GM12878 (cell line): ENCODE results near the gene GSS. TPM values are rescaled to one million over a fixed set of nuclear protein-coding genes. Genes with fewer than 3 reads are reported as not detected.

Experiments used
- ATAC-seq: fragments of 200-7000 bp; cut with Tn5 transposase; 3 replicates; pipeline ENCODE4 v1.9.1; 2020; ENCODE audit warnings: mild to moderate bottlenecking, moderate library complexity
- BruUV-seq: library from RNA; stranded (reverse); fragments of 400-500 nt; replicated peaks from 2 replicates; lab custom pipeline; 2021; lab: Mats Ljungman, UMichigan
- CTCF ChIA-PET: fragments of 300-600 bp; sonication (Branson Sonifier 250); formaldehyde crosslinking; extraction: SDS; loops from one replicate; lab custom pipeline; 2021; ENCODE audit warnings: inconsistent platforms; lab: Yijun Ruan, JAX
- POLR2A ChIA-PET: fragments of 350-600 bp; formaldehyde crosslinking; extraction: SDS; loops from one replicate; lab custom pipeline; 2021; ENCODE audit warnings: inconsistent platforms; lab: Charles Lee
- RAD21 ChIA-PET: fragments of 300-600 bp; sonication (Branson Sonifier 250); formaldehyde crosslinking; loops from one replicate; lab custom pipeline; 2023; ENCODE audit warnings: antibody characterized with exemption; ENCODE audit not compliant: unreplicated experiment; lab: Charles Lee
- SMC1A ChIA-PET: fragments of 300-600 bp; sonication (Branson Sonifier 250); formaldehyde crosslinking; loops from one replicate; lab custom pipeline; 2023; ENCODE audit not compliant: unreplicated experiment, uncharacterized antibody; lab: Charles Lee
- DNase-seq: peaks from one replicate; pipeline ENCODE4 v3.0.0-alpha.2; 2011; ENCODE audit warnings: low read depth, low spot score
- FAIRE-seq: peaks from 3 replicates; lab custom pipeline; 2011; peaks lifted over from hg19 to GRCh38; lab: Jason Lieb, UNC
- H2AFZ ChIP-seq: 2 replicates; pipeline ENCODE4 v1.6.0; 2011; ENCODE audit warnings: low read depth, low read length, control low read depth; ENCODE audit not compliant: control insufficient read depth
- H3K27ac ChIP-seq: 2 replicates; pipeline ENCODE4 v1.5.1; 2011; ENCODE audit warnings: control low read depth; ENCODE audit not compliant: control insufficient read depth, insufficient read depth
- H3K27me3 ChIP-seq, 2 experiments: replicated peaks in 1 of 2; 2 replicates each; pipeline versions ENCODE4 v1.6.0 to v1.6.1; 2011; ENCODE audit warnings: low read length in 1 of 2; ENCODE audit not compliant: control insufficient read depth in 2 of 2, insufficient read depth in 2 of 2
- H3K36me3 ChIP-seq, 2 experiments: 2 replicates each; pipeline ENCODE4 v1.5.1; 2011; ENCODE audit warnings: low read length in 1 of 2; ENCODE audit not compliant: control insufficient read depth in 2 of 2, insufficient read depth in 2 of 2
- H3K4me1 ChIP-seq: 2 replicates; pipeline ENCODE4 v1.6.1; 2011; ENCODE audit warnings: mild to moderate bottlenecking, low read length, moderate library complexity, mixed read lengths; ENCODE audit not compliant: control insufficient read depth, insufficient read depth
- H3K4me2 ChIP-seq: 2 replicates; pipeline ENCODE4 v1.6.0; 2011; ENCODE audit warnings: control low read depth; ENCODE audit not compliant: control insufficient read depth, insufficient read depth
- H3K4me3 ChIP-seq: fragments of 200-600 bp; sonication (generic); 2 replicates; pipeline ENCODE4 v1.5.1; 2016
- H3K79me2 ChIP-seq: 2 replicates; pipeline ENCODE4 v1.6.0; 2011; ENCODE audit warnings: low read length; ENCODE audit not compliant: control insufficient read depth, insufficient read depth
- H3K9ac ChIP-seq: 2 replicates; pipeline ENCODE4 v1.8.0; 2011; ENCODE audit warnings: low read length, control low read depth, mixed read lengths; ENCODE audit not compliant: control insufficient read depth, insufficient read depth
- H3K9me3 ChIP-seq: replicated peaks from 3 replicates; pipeline ENCODE4 v1.5.1; 2011; ENCODE audit warnings: mild to moderate bottlenecking, low read length; ENCODE audit not compliant: control insufficient read depth, insufficient read depth
- H4K20me1 ChIP-seq: 2 replicates; pipeline ENCODE4 v1.6.0; 2011; ENCODE audit not compliant: control insufficient read depth, insufficient read depth
- ESRRA ChIP-seq: IDR thresholded peaks from 2 replicates; pipeline ENCODE4 v1.6.1; 2012; ENCODE audit warnings: mild to moderate bottlenecking, low read length, improper control_type of control experiment
- HCFC1 ChIP-seq: fragments of 150-350 bp; IDR thresholded peaks from 2 replicates; pipeline ENCODE4 v1.6.1; 2014; ENCODE audit warnings: low read length
- NBN ChIP-seq: fragments of 450-650 bp; IDR thresholded peaks from 2 replicates; pipeline ENCODE4 v1.6.1; 2016
- NKRF ChIP-seq: fragments of 450-650 bp; conservative IDR thresholded peaks from 2 replicates; pipeline ENCODE4 v1.6.1; 2017; ENCODE audit warnings: mild to moderate bottlenecking, moderate library complexity
- POLR2A ChIP-seq: IDR thresholded peaks from 2 replicates; pipeline ENCODE4 v1.6.1; 2011; ENCODE audit warnings: low read depth, mild to moderate bottlenecking, low read length
- ZBED1 ChIP-seq: IDR thresholded peaks from 2 replicates; pipeline ENCODE4 v1.6.1; 2016; ENCODE audit warnings: borderline replicate concordance
- ZZZ3 ChIP-seq: IDR thresholded peaks from 2 replicates; pipeline ENCODE4 v1.6.1; 2011; ENCODE audit warnings: low read depth; ENCODE audit not compliant: control insufficient read depth, insufficient read length
- whole genome bisulfite sequencing: methylation state at CpG from one replicate; pipeline ENCODE4 v1.1.6; 2016; ENCODE audit warnings: low lambda C conversion rate; ENCODE audit not compliant: insufficient replicate concordance, insufficient coverage; ENCODE audit errors: missing lambda C conversion rate; 5-methylcytosine and 5-hydroxymethylcytosine counted together
- in situ Hi-C: fragments of 300-500 bp; cut with MboI; formaldehyde crosslinking; loops from 9 replicates; pipeline ENCODE4 v1.14.3; 2018; ENCODE audit warnings: mixed read lengths
- intact Hi-C: fragments of 100-400 bp; cut with micrococcal nuclease; formaldehyde crosslinking; loops from one replicate; pipeline ENCODE4 v1.14.2; 2022; ENCODE audit not compliant: unreplicated experiment
- polyA plus RNA-seq, 11 experiments: library from polyadenylated mRNA; depleted of rRNA in 4 of 11; unstranded in 6 of 11; stranded (reverse) in 5 of 11; fragments of >200 nt; fragmentation: Nextera tagmentation in 4 of 11; fragmentation: Illumina TruSeq in 1 of 11; extraction: Ambion mirVana in 4 of 11; extraction: Trizol in 1 of 11; gene quantifications; 1 replicate in 1 of 11; 2 replicates in 10 of 11; pipeline versions ENCODE4 v1.2.1 to v1.2.3, GENCODE V29; 2011 to 2016; ENCODE audit warnings: inconsistent platforms in 2 of 11, missing spikeins in 2 of 11, low read depth in 1 of 11
- total RNA-seq, 4 experiments: library from RNA; depleted of rRNA in 3 of 4; stranded (reverse); fragments of >200 nt in 3 of 4; fragmentation: Illumina TruSeq in 1 of 4; extraction: Trizol in 1 of 4; gene quantifications; 2 replicates each; pipeline versions ENCODE4 v1.2.1 to v1.2.3, GENCODE V29; 2013 to 2021

The GSS gene
- total and polyA plus RNA-seq, 10 of the 15 experiments (the other 5 are each of a cell fraction or from before 2014, with no cell fraction given) = 12.7 to 120 (median 67.4) TPM

GRCh38 chr20:35000922-35001595 is 45.5 kb upstream of the GSS start:
- H3K4me2 ChIP-seq = no peak overlapping the region
- H3K36me3 ChIP-seq = peaks cover 3 to 45% of the 10 kb centered on the region in 2 experiments; a peak in 3 of 4 replicates
- H3K4me3 ChIP-seq = no peak overlapping the region
- no peaks in the 10 kb centered on the region for H3K9me3 ChIP-seq
- H3K4me1 ChIP-seq = no peaks in the 10 kb centered on the region
- ChIA-PET POLR2A (interaction anchor here (0.5 kb wide), 1 partner anchor 731 kb away, joined by 3 read pairs; no protein-coding TSS in a partner anchor), CTCF (interaction anchor here (1.2 to 1.4 kb wide), 2 partner anchors 87 to 127 kb away, joined by 3 to 4 read pairs; no protein-coding TSS in a partner anchor), SMC1A (no interaction called here), RAD21 (interaction anchor here (0.6 to 1.1 kb wide), 2 partner anchors 95 to 127 kb away, joined by 3 read pairs; no protein-coding TSS in a partner anchor)
- in situ Hi-C loops (no loop called here), intact Hi-C loops (no loop called here)
- TF ChIP-seq ZZZ3 (no peak), ESRRA (no peak), NKRF (no peak), HCFC1 (no peak), POLR2A (no peak), ZBED1 (no peak), NBN (no peak)
- H4K20me1 ChIP-seq = no peaks in the 10 kb centered on the region
- H2AFZ ChIP-seq = no peak overlapping the region
- WGBS = 95% methylated on average over 26 of the region's 28 CpGs
- no peaks in the 10 kb centered on the region for H3K27me3 ChIP-seq
- no peaks in the 10 kb centered on the region for H3K79me2 ChIP-seq
- H3K9ac ChIP-seq = no peak overlapping the region
- FAIRE-seq = no peak
- no TSS peak for BruUV-seq
- H3K27ac ChIP-seq = no peak overlapping the region
- no peak for DNase-seq
- no peak for ATAC-seq
